ENCODE measurements around the gene CCDC61.

Gene CCDC61

GRCh38 chr19:46018729-46019251 lies 23.5 kb downstream of the CCDC61 start:
- Histone ChIP-seq H3K9ac (no peak overlapping the region), H3K4me3 (IDR thresholded peaks at IDR 0.05; ENCODE audit: insufficient read depth, low read depth, low read length) (no peak overlapping the region), H3K4me2 (no peak overlapping the region), H2AFZ (ENCODE audit: low read depth) (no peak overlapping the region), H3K79me2 (ENCODE audit: insufficient read depth, low read depth) (no peaks in the 10 kb centered on the region), H3K27ac (no peak overlapping the region), H4K20me1 (ENCODE audit: insufficient read depth) (no peaks in the 10 kb centered on the region), H3K4me1 (ENCODE audit: low read depth, poor library complexity, severe bottlenecking) (peaks cover 8% of the 10 kb centered on the region), H3K27me3 (ENCODE audit: insufficient read depth, low read depth) (no peaks in the 10 kb centered on the region; the same call in 1 of the 2 replicates), H3K36me3 (ENCODE audit: insufficient read depth) (no peaks in the 10 kb centered on the region)
- TF ChIP-seq, protein P1, sequence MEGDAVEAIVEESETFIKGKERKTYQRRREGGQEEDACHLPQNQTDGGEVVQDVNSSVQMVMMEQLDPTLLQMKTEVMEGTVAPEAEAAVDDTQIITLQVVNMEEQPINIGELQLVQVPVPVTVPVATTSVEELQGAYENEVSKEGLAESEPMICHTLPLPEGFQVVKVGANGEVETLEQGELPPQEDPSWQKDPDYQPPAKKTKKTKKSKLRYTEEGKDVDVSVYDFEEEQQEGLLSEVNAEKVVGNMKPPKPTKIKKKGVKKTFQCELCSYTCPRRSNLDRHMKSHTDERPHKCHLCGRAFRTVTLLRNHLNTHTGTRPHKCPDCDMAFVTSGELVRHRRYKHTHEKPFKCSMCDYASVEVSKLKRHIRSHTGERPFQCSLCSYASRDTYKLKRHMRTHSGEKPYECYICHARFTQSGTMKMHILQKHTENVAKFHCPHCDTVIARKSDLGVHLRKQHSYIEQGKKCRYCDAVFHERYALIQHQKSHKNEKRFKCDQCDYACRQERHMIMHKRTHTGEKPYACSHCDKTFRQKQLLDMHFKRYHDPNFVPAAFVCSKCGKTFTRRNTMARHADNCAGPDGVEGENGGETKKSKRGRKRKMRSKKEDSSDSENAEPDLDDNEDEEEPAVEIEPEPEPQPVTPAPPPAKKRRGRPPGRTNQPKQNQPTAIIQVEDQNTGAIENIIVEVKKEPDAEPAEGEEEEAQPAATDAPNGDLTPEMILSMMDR (conservative IDR thresholded peaks at IDR 0.05; ENCODE audit: low read depth, low read length), result no peak

DNA sequence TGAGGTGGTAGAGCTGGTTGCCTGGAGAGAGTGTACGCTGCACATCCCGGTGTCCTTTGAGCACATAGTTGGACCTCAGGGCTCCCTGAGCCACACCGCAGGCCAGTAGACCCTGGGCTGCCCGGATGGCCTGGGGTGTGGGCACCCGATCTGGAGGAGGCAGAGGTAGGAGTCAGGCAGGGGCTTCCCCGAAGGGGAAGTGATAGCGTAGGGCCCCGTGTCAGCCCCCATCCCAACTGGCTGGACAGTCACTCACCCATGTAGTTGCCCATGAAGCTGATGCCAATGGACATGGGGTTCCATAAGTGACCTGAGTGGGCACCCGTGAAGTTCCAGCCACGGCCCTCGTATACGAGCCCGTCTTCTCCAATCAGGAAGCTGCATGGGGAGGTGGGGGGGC lies 24.0 kb downstream of the CCDC61 start:
- H4K20me1 ChIP-seq (ENCODE audit: insufficient read depth), result no peaks in the 10 kb centered on the region
- H3K27me3 ChIP-seq (ENCODE audit: insufficient read depth, low read depth), result no peaks in the 10 kb centered on the region; the same call in 1 of the 2 replicates
- H3K9ac ChIP-seq, result no peak overlapping the region
- no peaks in the 10 kb centered on the region for H3K79me2 ChIP-seq (ENCODE audit: insufficient read depth, low read depth)
- H3K36me3 ChIP-seq (ENCODE audit: insufficient read depth), result no peaks in the 10 kb centered on the region
- no peak overlapping the region for H3K4me3 ChIP-seq (IDR thresholded peaks at IDR 0.05; ENCODE audit: insufficient read depth, low read depth, low read length)
- H3K27ac ChIP-seq, result no peak overlapping the region
- H3K4me1 ChIP-seq (ENCODE audit: low read depth, poor library complexity, severe bottlenecking), result peaks cover 8% of the 10 kb centered on the region
- no peak overlapping the region for H2AFZ ChIP-seq (ENCODE audit: low read depth)
- H3K4me2 ChIP-seq, result no peak overlapping the region
- TF ChIP-seq, protein P1 (conservative IDR thresholded peaks at IDR 0.05; ENCODE audit: low read depth, low read length), result no peak

DNA sequence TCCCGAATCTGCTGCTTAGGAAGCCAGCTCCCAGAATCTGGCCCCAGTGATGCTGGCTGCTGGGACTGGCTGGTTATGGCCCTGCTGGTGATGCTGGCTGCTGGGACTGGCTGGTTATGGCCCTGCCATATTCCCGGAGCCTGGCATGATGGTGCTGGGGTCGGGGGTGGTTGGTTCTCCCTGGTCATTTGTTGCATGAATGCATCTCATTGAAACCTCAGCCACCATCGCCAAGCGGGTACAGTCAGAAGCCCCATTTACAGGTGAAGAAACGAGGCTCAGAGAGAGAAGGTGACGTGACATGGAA lies 25.5 kb downstream of the CCDC61 start:
- TF ChIP-seq, protein P1 (conservative IDR thresholded peaks at IDR 0.05; ENCODE audit: low read depth, low read length), result no peak
- H3K27me3 ChIP-seq (ENCODE audit: insufficient read depth, low read depth), result no peaks in the 10 kb centered on the region
- H4K20me1 ChIP-seq (ENCODE audit: insufficient read depth), result no peaks in the 10 kb centered on the region
- no peaks in the 10 kb centered on the region for H3K36me3 ChIP-seq (ENCODE audit: insufficient read depth)
- no peak overlapping the region for H3K4me3 ChIP-seq (IDR thresholded peaks at IDR 0.05; ENCODE audit: insufficient read depth, low read depth, low read length)
- peaks cover 5% of the 10 kb centered on the region for H3K4me1 ChIP-seq (ENCODE audit: low read depth, poor library complexity, severe bottlenecking)
- no peak overlapping the region for H3K27ac ChIP-seq
- no peak overlapping the region for H3K4me2 ChIP-seq
- H3K9ac ChIP-seq, result no peak overlapping the region
- no peak overlapping the region for H2AFZ ChIP-seq (ENCODE audit: low read depth)
- H3K79me2 ChIP-seq (ENCODE audit: insufficient read depth, low read depth), result no peaks in the 10 kb centered on the region

GRCh38 chr19:46021531-46022041 lies 26.3 kb downstream of the CCDC61 start:
- Histone ChIP-seq H4K20me1 (ENCODE audit: insufficient read depth) (no peaks in the 10 kb centered on the region), H3K27ac (no peak overlapping the region), H3K27me3 (ENCODE audit: insufficient read depth, low read depth) (no peaks in the 10 kb centered on the region), H3K4me2 (no peak overlapping the region), H3K4me1 (ENCODE audit: low read depth, poor library complexity, severe bottlenecking) (peaks cover 4% of the 10 kb centered on the region), H3K79me2 (ENCODE audit: insufficient read depth, low read depth) (no peaks in the 10 kb centered on the region), H3K36me3 (ENCODE audit: insufficient read depth) (no peaks in the 10 kb centered on the region), H3K9ac (no peak overlapping the region), H3K4me3 (IDR thresholded peaks at IDR 0.05; ENCODE audit: insufficient read depth, low read depth, low read length) (no peak overlapping the region), H2AFZ (ENCODE audit: low read depth) (no peak overlapping the region)
- TF ChIP-seq, protein P1 (conservative IDR thresholded peaks at IDR 0.05; ENCODE audit: low read depth, low read length), result no peak
